GM19025 (cell line): ENCODE measurements around the gene DHPS.
"Not testable (repeated sequence)": the region's sequence is repeated elsewhere in the genome, so short reads cannot be mapped to it uniquely, and the experiment has no call there.

Source experiments
- ATAC-seq: cut with Tn5 transposase; IDR thresholded peaks from one replicate; pipeline ENCODE4 v1.9.1; 2021; ENCODE audit warnings: mild to moderate bottlenecking, low read depth, moderate library complexity; ENCODE audit not compliant: unreplicated experiment

Gene DHPS

GRCh38 chr19:12705654-12706331 lies 24.1 kb upstream of the DHPS start:
- no peak for ATAC-seq

- no peak for ATAC-seq
Observed at GRCh38 chr19:12705169-12705568, 23.5 kb upstream of the DHPS start.

GRCh38 chr19:12703046-12703445 lies 21.4 kb upstream of the DHPS start:
- no peak for ATAC-seq

GRCh38 chr19:12701596-12702282 lies 20.1 kb upstream of the DHPS start:
- ATAC-seq, result no peak

- no peak for ATAC-seq
Observed at GRCh38 chr19:12698138-12698537, 16.5 kb upstream of the DHPS start.

GRCh38 chr19:12697425-12697824 lies 15.7 kb upstream of the DHPS start:
- ATAC-seq, result not testable (repeated sequence)

- peak; percentile 54 for ATAC-seq
Observed at GRCh38 chr19:12696366-12697335, 15.0 kb upstream of the DHPS start, which contains the start of gene FBXW9. FBXW9 (minus strand) TSS chr19:12696631; CDS start chr19:12696581, 50 bp downstream.

GRCh38 chr19:12695997-12696365 lies 14.3 kb upstream of the DHPS start:
- peak; percentile 23 for ATAC-seq

- ATAC-seq, result no peak
Observed at GRCh38 chr19:12695514-12695913, 13.8 kb upstream of the DHPS start.

- no peak for ATAC-seq
Observed at GRCh38 chr19:12695096-12695495, 13.4 kb upstream of the DHPS start.

- no peak for ATAC-seq
Observed at GRCh38 chr19:12694641-12695040, 13.0 kb upstream of the DHPS start.

- ATAC-seq, result no peak
Observed at GRCh38 chr19:12692960-12693359, 11.3 kb upstream of the DHPS start.

- ATAC-seq, result no peak
Observed at GRCh38 chr19:12689581-12690216, 8.0 kb upstream of the DHPS start.

GRCh38 chr19:12689012-12689411 lies 7.3 kb upstream of the DHPS start:
- ATAC-seq, result no peak

GRCh38 chr19:12687496-12688196 lies 6.0 kb upstream of the DHPS start, which contains the start of gene GNG14:
GNG14 (plus strand) TSS chr19:12687998; CDS start chr19:12688049, 51 bp downstream.
- ATAC-seq, result no peak

- ATAC-seq, result no peak
Observed at GRCh38 chr19:12685831-12686230, 4.2 kb upstream of the DHPS start.

GRCh38 chr19:12680034-12680433 lies 1.6 kb downstream of the DHPS start:
- no peak for ATAC-seq

GRCh38 chr19:12678039-12678438 lies 3.6 kb downstream of the DHPS start:
- ATAC-seq, result not testable (repeated sequence)

- no peak for ATAC-seq
Observed at GRCh38 chr19:12676928-12677327, 4.8 kb downstream of the DHPS start.

- ATAC-seq, result no peak
Observed at GRCh38 chr19:12676384-12676792, 5.3 kb downstream of the DHPS start.
